Cerebellar cortex (tissue), 1 donor: ENCODE measurements around the gene AK9.
"Not testable (repeated sequence)": the region's sequence is repeated elsewhere in the genome, so short reads cannot be mapped to it uniquely, and the experiment has no call there.

Source experiments
- DNase-seq: peaks from one replicate; pipeline ENCODE4 v3.0.0-alpha.2; 2015; ENCODE audit warnings: low spot score

Gene AK9

DNA sequence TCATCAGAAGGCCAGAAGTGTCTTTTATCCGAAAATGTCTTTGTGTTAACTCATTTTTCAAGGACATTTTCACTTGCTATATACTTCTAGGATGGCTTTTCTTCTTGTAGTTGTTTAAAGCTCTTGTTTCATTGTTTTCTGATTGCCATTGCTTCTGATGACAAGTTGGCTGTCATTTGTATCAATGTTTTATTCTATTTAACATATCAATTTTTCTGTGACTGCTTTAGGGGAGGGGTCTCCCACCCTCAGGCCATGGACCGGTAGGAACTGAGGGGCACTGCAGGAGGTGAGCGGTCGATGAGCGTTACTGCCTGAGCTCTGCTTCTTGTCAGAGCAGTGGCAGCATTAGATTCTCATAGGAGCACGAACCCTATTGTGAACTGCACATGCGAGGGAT, 65.8 kb downstream of the AK9 start:
- DNase-seq = no peak

DNA sequence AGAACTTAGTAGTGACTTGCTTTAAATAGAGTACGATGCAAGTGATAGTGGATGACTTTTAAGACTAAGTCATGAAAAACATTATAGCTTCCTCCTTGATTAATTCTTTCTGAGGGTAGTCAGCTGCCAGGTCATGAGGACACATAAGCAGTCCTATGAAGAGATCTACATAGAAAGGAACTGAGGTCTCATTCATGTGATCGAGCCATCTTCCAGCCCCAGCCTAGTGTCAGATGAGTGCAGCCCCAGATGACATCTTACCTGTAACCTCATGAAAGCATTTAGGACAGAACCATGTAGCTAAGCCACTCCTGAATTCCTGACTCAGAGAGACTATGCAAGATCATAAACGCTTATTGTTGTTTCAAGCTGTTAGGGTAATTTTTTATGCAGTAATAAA, 67.7 kb downstream of the AK9 start:
- no peak for DNase-seq

DNA sequence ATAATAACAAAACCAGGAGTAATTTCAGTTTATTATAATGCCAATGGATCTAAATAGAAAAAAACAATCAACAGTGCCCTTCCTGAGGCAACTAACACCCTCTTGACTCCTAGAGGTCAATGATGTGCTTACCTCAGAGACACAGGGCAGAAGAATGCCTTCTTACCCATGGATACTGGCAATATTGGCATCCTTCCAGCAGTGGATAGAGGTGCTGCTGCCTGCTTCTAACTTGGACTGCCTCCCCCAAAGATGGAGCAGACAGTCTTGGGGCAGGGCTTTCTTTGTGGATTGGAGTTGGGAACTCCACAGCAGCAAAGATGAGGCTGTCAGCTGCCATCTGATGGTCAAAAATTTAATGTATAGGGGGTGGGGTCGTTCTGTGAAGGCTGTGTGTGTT, 78.7 kb downstream of the AK9 start:
- DNase-seq = no peak

DNA sequence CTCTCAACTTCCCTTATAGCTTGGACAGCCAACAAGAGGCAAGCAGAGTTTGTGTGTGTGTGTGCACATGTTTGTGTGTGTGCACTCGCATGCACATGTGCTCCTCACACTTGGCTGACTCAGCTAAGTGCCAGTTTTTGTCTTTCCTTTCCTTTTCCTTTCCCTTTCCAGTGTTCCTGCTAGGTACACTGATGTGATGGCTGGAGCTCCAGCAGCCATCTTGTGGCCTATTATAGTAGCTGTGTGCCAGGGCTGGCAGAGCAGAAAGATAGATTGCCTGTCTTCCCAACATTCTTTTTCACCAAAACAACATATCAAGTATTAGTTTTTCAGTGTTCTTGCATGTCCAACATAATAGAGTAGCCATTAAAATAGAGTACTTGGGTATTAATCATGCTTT, 79.5 kb downstream of the AK9 start:
- DNase-seq = no peak

DNA sequence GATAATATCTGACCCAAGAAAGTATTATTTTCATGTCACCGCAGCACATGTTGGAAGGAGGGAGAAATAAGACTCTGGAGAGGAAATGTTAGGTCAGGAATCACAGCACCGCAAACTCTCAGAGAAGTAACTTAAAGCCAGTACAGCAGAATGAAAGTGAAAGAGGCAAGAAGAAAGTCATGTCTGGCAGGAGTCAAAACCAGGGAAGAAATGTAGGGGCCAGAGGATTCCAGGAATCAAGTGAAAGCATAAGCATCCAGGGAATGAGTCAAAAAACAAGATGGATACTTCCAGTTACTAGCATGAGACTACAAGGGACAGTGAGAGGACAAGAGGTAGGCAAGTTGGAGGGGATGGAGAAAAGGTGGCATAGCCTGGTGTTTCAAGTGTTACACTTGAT, 80.4 kb downstream of the AK9 start:
- no peak for DNase-seq

DNA sequence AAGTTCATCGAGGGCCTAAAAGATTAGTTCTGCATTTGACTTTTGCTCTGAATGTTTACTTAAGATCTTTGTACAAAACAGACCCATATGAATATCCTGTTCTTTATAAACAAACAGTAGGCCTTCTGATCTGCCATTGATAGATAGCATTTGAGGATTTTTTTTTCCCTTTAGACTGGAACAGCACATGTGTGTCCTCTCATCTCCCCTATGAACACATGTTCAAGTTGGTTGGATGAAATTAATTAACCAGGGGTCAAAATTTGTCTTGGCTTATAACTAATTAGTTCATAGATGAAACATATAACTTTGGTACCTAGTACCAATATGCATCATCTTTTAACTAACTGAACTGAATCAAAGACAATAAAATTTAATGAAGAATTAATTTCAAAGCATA, 81.3 kb downstream of the AK9 start:
- no peak for DNase-seq

DNA sequence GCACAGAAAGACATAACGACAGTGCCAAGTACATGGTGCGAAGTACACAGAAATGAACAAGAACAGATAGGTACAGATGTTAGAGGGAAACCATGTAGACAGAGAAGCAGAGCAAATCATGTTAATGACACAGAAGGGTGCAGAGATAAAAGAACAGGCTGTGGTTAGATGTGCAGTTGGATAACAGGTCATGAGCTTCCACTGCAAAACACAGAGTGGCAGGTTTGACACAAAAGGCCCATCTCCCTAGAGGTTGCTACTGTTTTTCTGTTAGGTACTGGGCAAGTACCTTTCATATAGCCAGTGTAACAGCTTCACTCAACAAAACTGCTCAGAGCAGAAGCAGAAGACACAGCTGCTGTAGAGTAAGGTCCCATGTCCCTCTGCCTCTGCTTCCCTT, 84.6 kb downstream of the AK9 start:
- DNase-seq = no peak

DNA sequence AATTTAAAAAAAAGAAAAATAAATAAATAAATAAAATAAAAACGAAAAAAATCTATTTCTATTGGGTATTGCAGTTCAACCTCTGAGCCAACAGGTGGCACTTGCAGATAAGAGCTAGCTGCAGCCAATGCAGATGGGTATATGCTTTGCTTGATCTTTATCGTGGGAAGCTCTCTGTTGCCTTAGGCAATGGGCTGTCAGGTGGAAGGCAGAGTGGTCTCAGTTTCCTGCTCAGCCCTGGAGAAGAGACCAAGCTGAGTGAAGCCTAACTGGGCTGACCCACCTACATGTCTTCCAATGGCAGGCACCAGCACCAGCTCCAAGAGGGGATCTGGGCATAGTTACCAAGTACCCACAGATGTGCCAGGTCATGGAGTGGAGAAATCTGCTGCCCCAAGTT, 95.0 kb downstream of the AK9 start:
- DNase-seq = no peak

DNA sequence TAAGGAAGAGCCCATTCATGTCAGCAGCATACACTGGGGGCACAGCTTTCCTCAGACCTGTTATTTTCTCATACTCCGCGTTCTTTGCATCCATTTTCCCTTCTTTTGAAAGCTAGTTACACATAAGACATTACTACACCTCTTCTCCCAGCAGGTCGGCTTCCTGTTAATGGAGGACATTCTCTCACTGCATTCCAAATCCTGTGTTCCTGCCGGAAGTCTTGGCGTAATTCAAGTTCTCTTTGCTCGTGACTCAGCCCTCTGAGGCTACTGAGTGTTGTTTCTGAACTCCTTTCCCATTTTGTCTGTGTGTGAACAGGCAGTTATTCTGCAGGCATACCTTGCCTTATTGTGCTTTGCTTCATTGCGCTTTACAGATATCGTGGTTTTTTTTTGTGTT, 110.5 kb downstream of the AK9 start:
- DNase-seq = no peak

DNA sequence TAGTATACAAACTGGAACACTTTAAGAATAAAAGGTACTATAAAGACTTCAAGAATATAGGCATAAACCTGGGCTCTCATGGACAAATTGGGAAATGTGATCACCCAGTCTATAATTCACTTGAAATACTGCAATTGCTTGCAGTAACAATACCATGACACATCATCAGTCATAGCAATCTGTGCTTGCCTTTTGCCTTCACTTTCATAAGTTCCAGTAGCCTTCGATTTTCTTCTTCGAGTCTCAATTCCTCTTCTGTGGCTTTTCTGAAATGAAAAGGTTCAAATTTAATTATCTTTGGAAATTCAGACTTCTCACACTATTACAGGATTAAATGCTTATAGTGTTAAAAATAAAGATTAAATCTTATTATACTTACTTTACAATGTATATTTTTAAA, 111.6 kb downstream of the AK9 start:
- DNase-seq = no peak

DNA sequence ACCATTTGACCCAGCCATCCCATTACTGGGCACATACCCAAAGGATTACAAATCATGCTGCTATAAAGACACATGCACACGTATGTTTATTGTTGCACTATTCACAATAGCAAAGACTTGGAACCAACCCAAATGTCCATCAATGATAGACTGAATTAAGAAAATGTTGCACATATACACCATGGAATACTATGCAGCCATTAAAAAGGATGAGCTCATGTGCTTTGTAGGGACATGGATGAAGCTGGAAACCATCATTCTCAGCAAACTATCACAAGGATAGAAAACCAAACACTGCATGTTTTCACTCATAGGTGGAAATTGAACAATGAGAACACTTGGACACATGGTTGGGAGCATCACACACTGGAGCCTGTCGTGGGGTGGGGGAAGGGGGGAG, 121.1 kb downstream of the AK9 start:
- DNase-seq = not testable (repeated sequence)

DNA sequence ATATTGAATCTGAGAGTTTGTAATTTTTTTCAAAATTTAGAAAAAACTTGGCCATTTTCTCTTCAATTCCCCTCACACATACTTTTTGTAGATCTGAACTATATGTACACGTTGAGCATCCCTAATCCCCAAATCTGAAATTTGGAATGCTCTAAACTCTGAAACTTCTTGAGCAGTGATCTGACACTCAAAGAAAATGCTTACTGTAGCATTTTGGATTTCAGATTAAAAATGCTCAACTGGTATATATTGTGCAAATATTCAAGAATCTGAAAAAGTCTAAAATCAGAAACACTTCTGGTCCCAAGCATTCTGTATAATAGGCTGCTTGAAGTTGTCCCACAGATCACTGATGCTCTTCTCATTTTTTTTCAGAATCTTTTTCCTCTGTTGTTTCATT, 129.2 kb downstream of the AK9 start:
- no peak for DNase-seq

DNA sequence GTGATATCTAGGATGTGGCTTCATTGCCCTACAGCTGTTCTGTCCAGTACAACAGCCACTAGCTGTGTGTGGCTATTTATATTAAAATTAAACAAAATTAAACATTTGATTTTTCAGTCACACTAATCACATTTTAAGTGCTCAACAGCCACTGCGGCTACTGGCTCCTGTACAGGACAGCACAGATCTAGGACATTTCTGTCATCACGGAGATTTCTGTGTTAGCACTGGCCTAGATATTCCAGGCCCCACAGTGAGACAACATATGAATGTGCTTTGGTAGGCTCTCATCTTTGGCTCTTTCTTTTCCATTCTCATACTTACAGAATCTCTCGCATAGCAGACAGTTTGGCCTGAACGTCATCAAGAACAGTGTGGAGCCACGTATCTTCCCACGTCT, 159.6 kb downstream of the AK9 start:
- DNase-seq = peak; percentile 69

DNA sequence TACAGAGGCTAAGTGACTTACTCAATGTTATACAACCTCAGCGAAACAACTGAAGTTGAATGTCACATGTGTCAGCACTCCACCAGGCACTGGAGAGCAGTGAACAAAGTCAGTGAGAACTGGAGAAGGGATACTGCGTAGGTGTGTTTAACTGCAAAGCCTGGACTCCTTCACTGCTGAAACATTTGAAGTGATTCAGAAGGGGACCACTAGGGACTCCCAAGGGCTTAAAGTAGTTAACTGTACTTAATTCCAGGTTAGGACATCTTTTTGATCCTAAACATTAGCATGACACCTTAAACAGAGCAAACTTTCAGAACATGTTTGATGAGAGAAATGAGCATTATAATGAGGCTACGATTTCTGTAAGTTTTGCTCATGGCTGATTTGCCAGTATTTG, 163.0 kb downstream of the AK9 start:
- DNase-seq = peak; percentile 21

DNA sequence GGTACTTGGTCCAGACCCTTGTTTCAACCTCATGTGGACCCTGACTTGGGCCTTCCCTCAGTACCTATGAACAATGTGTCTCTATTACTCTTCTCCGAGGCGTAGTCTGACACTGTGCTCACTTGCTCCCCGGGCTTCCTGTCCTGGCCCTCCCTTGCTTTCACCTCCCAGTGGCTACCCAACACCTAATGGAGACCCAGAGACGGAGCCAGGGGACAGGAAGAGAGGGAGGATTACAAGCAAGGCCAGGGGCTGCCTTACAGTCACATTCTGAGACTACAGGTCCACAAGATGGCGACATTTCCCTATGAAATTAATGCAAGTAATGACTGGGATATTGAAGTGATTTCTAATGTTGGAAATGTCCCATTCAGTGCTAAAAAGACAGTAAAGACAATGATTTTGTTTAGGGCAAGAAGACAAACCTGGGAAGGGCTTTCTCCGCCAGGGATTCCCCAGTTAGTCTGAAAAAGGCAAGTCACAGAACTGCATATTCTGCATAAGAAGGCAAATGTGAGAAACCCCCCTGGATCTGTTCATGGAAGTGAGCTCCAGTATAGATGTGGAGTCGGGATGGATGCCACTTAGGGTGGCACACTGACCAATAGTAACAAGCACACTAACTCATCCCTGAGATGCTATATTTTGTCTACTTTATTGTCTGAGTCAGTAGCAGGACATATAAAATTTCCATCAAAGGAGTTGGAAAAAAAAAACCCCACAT, 163.9 kb downstream of the AK9 start:
- DNase-seq = peak; percentile 73

DNA sequence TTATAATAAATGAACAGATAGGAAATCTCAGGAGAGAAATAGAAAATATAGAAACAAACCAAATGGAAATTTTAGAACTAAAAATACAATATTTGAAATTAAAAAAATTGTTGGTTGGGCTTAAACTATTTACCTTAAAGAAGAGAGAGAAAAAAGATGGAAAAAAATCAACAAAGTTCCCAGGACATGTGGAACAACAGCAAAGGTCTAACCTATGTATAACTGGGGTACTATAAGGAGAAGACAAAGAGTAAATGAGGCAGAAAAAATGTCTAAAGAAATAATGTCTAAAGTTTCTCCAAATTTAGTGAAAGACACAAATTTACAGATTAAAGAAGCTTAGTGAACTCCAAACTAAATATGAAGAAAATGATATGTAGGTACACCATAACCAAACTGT, 166.9 kb downstream of the AK9 start:
- no peak for DNase-seq

DNA sequence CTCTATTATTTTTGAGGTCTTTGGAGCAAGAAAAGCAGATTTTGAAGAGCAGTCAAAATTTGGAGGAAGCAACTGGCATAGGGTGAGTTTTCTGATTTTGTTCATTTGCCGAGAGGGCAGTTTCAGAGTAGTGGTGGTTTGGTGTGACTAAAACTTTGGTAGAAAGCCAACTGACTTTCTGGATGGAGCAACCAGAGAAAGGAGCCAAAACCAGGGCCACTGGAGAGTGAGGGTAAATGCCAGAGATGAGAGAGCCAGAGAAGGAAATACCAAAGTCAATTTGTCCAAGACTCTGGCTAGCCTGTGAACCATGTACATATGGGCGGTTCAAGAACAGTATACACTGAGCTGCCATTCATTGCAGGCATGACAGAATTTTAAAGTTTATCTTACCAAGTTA, 167.5 kb downstream of the AK9 start:
- no peak for DNase-seq

DNA sequence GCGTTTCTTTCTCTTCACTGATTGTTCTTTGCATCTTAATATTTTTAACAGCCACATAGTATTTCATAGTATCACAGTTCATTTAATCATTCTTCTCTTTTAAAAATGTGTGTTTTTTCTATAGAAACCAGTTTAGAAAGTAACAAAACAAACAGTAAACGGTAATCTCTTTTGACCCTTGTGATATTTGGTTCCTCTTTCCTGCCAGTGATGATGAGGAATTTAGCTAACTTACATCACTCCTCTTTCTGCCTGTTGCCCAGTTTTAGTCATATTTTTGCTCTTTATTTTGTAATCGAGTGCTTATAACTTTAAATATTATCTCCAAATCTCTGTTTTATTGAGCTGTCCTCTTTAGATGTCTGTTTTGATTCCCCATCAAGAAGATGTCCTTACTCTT, 169.9 kb downstream of the AK9 start:
- no peak for DNase-seq

DNA sequence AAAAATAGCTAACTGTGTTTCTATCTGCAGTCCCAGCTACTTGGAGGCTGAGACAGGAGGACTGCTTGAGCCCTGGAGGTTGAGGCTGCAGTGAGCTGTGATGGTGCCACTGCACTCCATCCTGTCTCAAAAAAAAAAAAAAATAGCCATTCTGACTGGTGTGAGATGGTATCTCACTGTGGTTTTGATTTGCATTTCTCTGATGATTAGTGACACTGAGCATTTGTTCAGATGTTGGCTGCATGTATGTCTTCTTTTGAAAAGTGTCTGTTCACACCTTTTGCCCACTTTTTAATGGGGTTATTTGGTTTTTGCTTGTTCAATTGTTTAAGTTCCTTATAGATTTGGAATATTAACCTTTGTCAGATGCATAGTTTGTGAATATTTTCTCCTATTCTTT, 171.4 kb downstream of the AK9 start:
- DNase-seq = not testable (repeated sequence)

DNA sequence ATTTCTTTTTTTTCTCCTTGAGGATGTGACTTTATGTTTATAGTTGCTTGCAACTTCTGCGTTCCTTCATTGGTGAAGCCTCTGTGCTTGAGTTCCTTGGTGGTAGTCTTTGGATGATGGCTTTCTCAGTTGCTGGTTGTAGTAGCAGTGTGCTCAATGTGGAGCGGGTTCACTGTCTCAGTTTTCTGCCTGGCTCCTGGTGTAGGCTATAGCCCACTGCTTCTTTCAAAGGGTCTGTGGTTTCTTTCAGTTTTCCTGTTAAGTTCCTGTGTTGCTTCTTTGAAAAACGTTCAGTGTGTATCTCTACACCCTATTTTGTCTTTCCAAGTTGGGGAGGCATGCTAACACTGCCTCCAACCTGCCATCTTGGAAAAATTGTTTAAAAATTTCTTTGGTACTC, 174.1 kb downstream of the AK9 start:
- no peak for DNase-seq

DNA sequence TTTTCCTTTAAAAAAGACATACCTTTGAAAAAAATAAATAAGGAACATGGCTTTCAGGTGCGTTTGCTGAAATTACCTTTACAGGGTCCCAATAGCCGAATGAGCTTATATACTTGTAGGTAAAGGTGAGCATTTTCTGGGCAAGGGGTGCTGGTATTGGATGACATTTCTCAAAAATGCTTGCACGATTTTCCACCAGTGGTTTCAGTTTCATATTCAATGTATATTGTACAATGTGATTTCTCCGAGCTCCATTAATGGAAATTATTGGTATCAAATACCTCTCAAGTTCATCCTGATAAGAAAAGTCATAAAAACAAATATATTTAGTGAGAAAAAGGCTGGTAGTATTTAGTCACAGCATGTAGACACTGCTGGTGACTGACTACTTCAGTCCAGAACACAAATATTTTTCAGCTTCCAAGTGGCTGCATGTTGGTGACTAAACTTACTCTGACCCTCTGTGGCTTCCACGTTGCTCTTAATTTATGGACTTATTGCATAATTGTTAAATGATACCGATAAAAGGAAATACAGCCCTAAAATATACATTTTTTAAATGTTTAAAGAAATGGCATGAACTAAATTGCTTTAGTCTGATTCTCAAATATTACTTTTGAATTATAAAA, 175.1 kb downstream of the AK9 start:
- DNase-seq = no peak

DNA sequence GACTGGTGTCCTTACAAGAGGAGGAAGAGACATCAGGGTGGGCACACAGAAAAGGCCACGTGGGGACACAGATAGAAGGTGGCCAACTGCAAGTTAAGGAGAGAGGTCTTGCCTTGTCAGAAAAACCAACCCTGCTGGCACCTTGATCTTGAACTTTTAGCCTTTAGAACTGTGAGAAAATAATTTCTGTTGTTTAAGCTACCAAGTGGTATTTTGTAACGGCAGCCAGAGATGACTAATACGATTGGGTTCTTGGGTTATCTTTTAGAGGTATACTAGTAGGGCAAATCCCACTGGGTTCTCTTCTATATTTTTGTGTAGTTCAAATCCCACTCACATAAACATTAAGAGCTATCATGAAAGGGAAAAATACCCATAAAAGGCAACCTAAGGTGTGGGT, 176.1 kb downstream of the AK9 start:
- DNase-seq = no peak

DNA sequence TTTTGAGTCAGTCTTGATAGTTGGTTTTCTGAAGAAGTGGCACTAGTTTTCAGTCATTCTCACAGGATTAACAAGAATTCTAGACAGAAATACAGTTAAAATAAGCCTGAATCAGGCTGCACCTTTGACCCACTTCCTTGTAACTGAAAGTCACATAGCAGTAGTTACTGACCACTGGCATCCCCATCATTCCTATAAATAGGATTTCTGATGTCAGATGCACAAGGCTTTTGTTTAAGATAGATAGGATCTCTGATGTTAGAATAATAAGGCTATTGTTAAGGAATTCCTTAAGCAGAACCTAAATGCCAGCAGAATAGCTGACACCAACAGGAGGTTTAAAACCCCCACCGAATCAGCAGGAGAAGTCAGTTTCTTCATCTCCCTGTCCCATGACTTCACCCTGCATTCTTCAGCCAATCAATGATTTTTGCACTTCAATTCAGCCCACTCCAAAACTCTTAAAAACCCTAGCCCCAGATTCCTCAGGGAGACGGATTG, 177.4 kb downstream of the AK9 start:
- DNase-seq = no peak

DNA sequence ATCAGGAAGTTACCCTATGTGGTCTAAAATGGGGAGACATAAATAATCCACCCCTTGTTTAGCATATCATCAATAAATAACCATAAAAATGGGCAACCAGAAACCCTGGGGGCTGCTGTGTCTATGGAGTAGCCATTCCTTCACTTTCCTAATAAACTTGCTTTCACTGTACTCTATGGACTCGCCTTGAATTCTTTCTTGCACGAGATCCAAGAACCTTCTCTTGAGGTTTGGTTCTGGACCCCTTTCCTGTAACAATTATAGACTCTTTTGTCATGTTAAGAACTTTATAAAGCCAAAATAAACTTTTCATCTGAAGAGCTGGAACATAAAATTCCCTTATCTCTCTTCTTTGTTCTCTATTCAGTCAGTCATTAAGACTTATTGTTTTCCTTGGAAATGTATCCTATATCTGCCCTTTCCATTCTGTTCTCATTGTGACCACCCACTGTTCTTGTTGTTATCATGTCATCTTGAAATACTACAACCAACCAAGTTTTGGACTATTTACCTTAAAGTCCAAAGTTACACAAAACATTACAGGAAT, 178.7 kb downstream of the AK9 start:
- DNase-seq = no peak
